Activated CD4-positive, alpha-beta T cell treated with anti-CD3 and anti-CD28 coated beads, Interleukin-2, Interleukin-4, amounts not matched to agents 100 ng/mL and 50 ng/mL, durations not matched to agents 16 hours and 8 hours (primary cell): Measurements from ENCODE around the gene GHITM.
"Not testable (repeated sequence)": the region's sequence is repeated elsewhere in the genome, so short reads cannot be mapped to it uniquely, and the experiment has no call there.

ENCODE experiments used
- DNase-seq: peaks from one replicate; pipeline ENCODE4 v3.0.0-alpha.2; 2020; ENCODE audit warnings: low spot score

The GHITM gene, protein sequence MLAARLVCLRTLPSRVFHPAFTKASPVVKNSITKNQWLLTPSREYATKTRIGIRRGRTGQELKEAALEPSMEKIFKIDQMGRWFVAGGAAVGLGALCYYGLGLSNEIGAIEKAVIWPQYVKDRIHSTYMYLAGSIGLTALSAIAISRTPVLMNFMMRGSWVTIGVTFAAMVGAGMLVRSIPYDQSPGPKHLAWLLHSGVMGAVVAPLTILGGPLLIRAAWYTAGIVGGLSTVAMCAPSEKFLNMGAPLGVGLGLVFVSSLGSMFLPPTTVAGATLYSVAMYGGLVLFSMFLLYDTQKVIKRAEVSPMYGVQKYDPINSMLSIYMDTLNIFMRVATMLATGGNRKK

GRCh38 chr10:84139126-84140035 is at the start of gene GHITM:
TSS of gene GHITM (plus strand) at chr10:84139509. CDS start at chr10:84141501, 1,992 bp downstream.
- DNase-seq: peak; percentile 100

- DNase-seq: no peak
Measured at GRCh38 chr10:84095811-84096497, 43.4 kb upstream of the GHITM start.

GRCh38 chr10:84097787-84098353 is 41.4 kb upstream of the GHITM start:
- peak; percentile 13 for DNase-seq

DNA sequence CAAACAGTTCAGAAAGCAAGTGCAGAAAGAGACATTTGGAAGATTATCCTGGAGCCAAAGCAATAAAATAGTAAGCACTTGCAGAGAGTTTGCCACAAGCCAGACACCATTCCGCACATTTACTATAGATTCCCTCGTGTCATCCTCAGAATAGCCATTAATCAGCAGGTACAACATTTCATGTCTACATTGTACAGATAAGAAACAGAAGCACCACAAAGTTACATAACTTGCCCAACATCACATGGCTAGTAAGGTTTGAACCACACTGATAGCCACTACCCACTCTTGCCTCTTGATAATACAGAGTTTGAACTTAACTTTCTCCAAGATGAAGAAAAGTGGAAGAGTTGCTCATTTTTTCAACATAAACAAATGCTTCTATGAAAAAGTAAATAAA is 40.6 kb upstream of the GHITM start:
- DNase-seq: no peak

DNA sequence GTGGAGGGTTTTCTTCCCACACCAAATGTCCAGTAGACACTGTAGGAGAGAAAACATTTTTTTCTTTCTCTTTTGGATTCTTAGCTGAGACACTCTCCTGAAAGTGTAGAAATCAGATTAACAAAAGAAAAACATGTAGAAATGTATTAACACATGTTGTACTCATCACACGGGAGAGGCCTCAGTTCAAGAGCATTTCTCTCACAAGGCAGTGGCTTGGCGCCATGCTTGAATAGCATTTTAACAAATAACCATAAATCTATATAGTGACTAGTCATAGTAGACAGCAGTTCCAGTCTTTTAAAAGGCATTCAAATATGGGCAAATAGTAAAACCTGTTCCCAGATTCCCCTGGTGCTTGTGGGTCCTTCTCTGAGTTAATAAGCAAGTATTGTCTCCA is 38.3 kb upstream of the GHITM start:
- no peak for DNase-seq

DNA sequence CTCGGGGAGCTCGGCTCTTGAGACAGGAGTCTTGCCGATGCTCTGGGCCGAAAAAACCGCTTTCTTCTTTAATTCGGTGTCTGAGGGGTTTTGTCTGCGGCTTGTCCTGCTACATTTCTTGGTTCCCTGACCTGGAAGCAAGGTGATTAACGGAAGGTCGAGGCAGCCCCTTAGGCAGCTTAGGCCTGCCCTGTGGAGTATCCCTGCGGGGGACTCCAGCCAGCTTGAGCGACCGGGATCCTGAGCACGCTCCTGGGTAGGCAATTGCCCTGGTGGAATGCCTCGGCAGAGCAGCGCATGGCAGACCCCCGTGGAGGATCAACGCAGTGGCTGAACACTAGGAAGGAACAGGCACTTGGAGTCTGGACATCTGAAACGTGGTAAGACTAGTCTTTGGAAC is 30.5 kb upstream of the GHITM start:
- no peak for DNase-seq

GRCh38 chr10:84109772-84110171 is 29.5 kb upstream of the GHITM start:
- DNase-seq: not testable (repeated sequence)

GRCh38 chr10:84113468-84113867 is 25.8 kb upstream of the GHITM start:
- not testable (repeated sequence) for DNase-seq

GRCh38 chr10:84114088-84114667 is 25.1 kb upstream of the GHITM start:
- no peak for DNase-seq

DNA sequence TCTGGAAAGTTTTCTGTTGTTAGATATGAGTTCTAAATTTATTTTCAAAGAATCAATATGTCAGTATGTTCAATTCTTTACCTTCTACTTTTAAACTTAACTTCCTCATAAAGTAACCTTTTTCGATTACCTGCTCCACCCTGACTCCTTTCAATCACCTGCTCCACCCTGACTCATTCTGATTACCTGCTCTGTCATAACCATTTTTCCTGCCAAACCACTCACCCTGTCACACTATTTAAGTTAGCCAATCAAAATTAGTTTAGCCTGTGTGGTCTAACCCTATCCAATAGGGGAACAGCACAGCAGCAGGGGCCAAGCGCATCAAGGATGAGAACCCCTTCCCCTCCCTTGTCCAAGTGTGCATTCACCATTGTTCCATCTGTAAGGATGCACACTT is 22.1 kb upstream of the GHITM start:
- DNase-seq: not testable (repeated sequence)

GRCh38 chr10:84117686-84118394 is 21.5 kb upstream of the GHITM start:
- no peak for DNase-seq

- no peak for DNase-seq
Measured at GRCh38 chr10:84118395-84119006, 20.8 kb upstream of the GHITM start.

DNA sequence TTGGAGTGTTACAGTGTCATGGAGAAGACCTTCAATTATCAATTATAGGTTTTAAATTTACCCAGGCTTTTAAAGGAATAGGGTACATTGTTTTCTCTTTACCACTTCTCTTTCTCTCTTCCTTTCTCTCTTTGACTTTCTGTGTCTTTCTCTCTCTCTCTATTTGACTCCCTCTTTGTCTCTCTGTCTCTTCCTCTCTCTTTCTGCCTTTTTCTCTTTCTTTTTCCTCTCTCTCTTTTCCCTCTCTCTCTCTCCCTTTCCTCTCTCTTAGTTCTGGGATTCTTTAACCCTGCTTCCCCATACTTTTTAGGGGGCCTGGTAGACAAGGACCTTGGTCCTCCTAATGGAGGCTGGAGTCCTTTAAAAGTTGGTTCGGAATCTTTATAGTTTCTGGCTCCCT is 15.9 kb upstream of the GHITM start:
- DNase-seq: no peak

DNA sequence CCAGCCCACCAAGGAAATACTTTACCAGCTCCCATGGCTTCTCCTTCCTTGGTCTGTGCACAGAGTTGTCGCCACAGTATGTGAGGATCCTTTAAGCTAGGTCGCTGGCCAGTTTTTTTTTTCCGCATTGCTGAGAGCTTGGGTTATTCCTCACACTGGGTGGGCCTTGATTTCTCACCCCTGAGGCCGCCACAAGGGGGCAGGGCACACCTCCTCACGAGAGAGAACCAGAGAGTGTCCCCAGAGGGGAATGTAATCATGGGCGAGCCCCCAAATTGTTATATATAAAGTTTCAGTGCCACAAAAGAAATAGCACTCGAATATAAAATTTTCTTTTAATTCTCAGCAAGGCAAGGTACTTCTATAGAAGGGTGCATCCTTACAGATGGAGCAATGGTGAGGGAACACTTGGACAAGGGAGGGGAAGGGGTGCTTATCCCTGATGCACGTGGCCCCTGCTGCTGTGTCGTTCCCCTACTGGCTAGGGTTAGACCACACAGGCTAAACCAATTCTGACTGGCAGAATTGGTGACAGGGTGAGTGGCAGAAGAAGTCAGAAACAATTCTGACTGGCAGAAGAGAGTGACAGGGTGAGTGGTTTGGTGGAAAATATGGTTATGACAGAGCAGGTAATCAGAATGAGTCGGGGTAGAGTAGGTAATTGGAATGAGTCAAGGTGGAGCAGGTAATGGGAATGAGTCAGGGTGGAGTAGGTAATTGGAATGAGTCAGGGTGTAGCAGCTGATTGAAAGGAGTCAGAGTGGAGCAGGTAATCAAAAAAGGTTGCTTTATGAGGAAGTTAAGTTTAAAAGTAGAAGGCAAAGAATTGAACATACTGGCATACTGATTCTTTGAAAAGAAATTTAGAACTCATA is 13.2 kb upstream of the GHITM start:
- DNase-seq: not testable (repeated sequence)

- DNase-seq: no peak
Measured at GRCh38 chr10:84126785-84127167, 12.5 kb upstream of the GHITM start.

GRCh38 chr10:84135836-84136235 is 3.5 kb upstream of the GHITM start:
- no peak for DNase-seq

DNA sequence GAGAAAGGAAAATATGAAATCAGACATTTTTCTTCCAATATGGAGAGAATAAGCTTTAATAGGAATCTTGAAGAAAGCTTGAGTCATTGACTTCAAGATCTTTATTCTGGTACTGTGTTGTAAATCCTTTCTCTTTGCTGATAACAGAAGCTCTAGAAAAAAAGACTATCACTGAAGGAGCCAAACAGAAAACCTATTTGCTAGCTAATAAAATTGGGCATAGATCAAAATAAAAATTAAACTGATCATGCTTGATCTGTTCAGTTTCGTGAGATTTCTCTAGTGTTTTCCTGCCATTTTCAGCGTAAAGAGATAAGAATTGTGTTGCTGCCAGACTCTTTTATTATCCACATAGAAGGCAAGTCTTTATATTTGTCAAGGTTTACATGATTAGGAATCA is 1.5 kb upstream of the GHITM start:
- DNase-seq: no peak

DNA sequence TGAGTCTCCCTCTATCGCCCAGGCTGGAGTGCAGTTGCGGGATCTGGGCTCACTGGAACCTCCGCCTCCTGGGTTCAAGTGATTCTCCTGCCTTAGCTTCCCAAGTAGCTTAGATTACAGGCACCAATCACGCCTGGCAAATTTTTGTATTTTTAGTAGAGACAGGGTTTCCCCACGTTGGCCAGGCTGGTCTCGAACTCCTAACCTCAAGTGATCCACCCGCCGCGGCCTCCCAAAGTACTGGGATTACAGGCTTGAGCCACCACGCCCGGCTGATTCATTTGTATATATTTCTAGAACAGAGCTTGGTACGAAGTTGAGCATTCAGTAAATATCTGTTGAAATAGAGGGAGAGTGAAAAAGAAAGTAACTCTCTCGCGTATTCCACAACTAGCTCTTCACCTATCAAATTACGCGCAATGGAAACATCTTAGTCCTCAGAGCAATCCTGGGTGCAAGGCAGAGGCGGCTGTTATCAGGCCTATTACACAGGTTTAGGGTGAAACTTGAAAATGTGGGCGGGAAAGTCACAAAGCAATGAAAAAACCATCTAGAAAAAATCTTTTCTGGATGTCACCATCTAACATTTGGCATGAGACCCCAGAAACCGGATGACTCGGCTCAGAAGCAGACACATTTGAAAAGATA is 707 bp upstream of the GHITM start:
- peak; percentile 62 for DNase-seq

GRCh38 chr10:84140036-84140379 is 699 bp downstream of the GHITM start:
- DNase-seq: no peak
